Adrenal gland (tissue), 12 donors: ENCODE results near the gene KRTAP19-1. TPM values are rescaled to one million over a fixed set of nuclear protein-coding genes. Genes with fewer than 3 reads are reported as not detected.

Source experiments
- DNase-seq, 7 donors: peaks; one replicate each; pipeline ENCODE4 v3.0.0-alpha.2; 2019 to 2020
- H3K27ac ChIP-seq, 5 donors: fragments of 200-600 bp; sonication (generic) in 4 of 5; 1 replicate in 3 of 5; 2 replicates in 2 of 5; pipeline versions ENCODE4 v1.5.1 to v1.8.0; 2016 to 2020; ENCODE audit warnings: mild to moderate bottlenecking in 1 of 5
- H3K27me3 ChIP-seq: fragments of 200-600 bp; 2 replicates; pipeline ENCODE4 v1.8.0; 2021
- H3K36me3 ChIP-seq, 2 donors: fragments of 200-600 bp; replicated peaks in 1 of 2; 1 replicate in 1 of 2; 2 replicates in 1 of 2; pipeline versions ENCODE4 v1.5.1 to v1.8.0; 2018 to 2022
- H3K4me1 ChIP-seq, 2 donors: fragments of 200-600 bp; replicated peaks in 1 of 2; 1 replicate in 1 of 2; 2 replicates in 1 of 2; pipeline versions ENCODE4 v1.5.1 to v1.8.0; 2018 to 2021
- H3K4me3 ChIP-seq, 4 donors: fragments of 200-600 bp; sonication (generic) in 3 of 4; one replicate each; pipeline ENCODE4 v1.5.1; 2016 to 2018
- H3K9me3 ChIP-seq, 3 donors: fragments of 200-600 bp; sonication (generic) in 1 of 3; replicated peaks in 1 of 3; 1 replicate in 2 of 3; 2 replicates in 1 of 3; pipeline versions ENCODE4 v1.5.1 to v1.8.0; 2016 to 2021
- CTCF ChIP-seq, 6 experiments: fragments of 450-650 bp in 4 of 6; fragments of 200-600 bp in 2 of 6; sonication (generic) in 1 of 6; IDR thresholded peaks; 1 replicate in 5 of 6; 2 replicates in 1 of 6; pipeline versions ENCODE4 v1.5.1 to v1.8.0; 2016 to 2021; ENCODE audit warnings: antibody characterized with exemption in 6 of 6, mild to moderate bottlenecking in 2 of 6, moderate library complexity in 1 of 6
- POLR2A ChIP-seq, 2 donors: fragments of 450-650 bp; IDR thresholded peaks; one replicate each; pipeline ENCODE4 v1.6.1; 2017; ENCODE audit warnings: antibody characterized with exemption in 2 of 2, mild to moderate bottlenecking in 2 of 2, moderate library complexity in 1 of 2
- WGBS, 4 donors: extraction: QIAGEN DNeasy Blood & Tissue Kit in 2 of 4; methylation state at CpG; one replicate each; pipeline versions ENCODE4 v1.1.5 to v1.1.7; 2013 to 2017; 5-methylcytosine and 5-hydroxymethylcytosine counted together
- intact Hi-C, 2 donors: fragments of 100-400 bp; cut with DNase I; formaldehyde crosslinking; loops; one replicate each; pipeline versions ENCODE4 v1.14.1 to v1.15.0; 2022 to 2023
- polyA plus RNA-seq, 3 donors: library from polyadenylated mRNA; stranded (reverse); fragments of 200-250 nt in 2 of 3; fragments of 350-450 nt in 1 of 3; fragmentation: Illumina TruSeq in 1 of 3; extraction: RNeasy Lipid Tissue Mini Kit (QIAGEN cat#74804) in 1 of 3; gene quantifications; one replicate each; pipeline ENCODE4 v1.2.3, GENCODE V29; 2013 to 2014
- small RNA-seq, 2 donors: library from RNA; depleted of rRNA; stranded (forward); fragments of <200 nt; gene quantifications; one replicate each; pipeline ENCODE3, GENCODE V24; 2016
- total RNA-seq, 9 donors: library from RNA; depleted of rRNA in 4 of 9; stranded (reverse); fragments of >200 nt in 4 of 9; fragments of 120-200 nt in 1 of 9; fragmentation: NEBNext Ultra II Directional in 1 of 9; extraction: Animal tissue kit (Norgen Biotek cat#: 25700) in 1 of 9; gene quantifications; one replicate each; pipeline versions ENCODE4 v1.1.0 to v1.2.4, GENCODE V29; 2013 to 2023
- donor health status: healthy with polysubstance abuse.
- donor health status: Bipolar disorder and iron deficiency.
- donor health status: DM: yes; HTN: yes; CAD: no.
- donor health status: DM: no; HTN: no; CAD: no.
- donor health status: DM: no; HTN: no; CAD: no.
- donor health status: DM: yes; HTN: yes; CAD: no.

KRTAP19-1 gene
- total and polyA plus RNA-seq, 12 donors: not detected

- Histone ChIP-seq H3K27me3 (no peaks in the 10 kb centered on the region), H3K27ac (no peak within 1 kb of the TSS), H3K4me3 (no peak within 1 kb of the TSS), H3K36me3 (no peaks in the 10 kb centered on the region), H3K4me1 (no peaks in the 10 kb centered on the region), H3K9me3 (no peaks in the 10 kb centered on the region)
- intact Hi-C loops: no loop called here
- TF ChIP-seq CTCF (IDR thresholded peaks at IDR 0.05): no peak
- TF ChIP-seq POLR2A (IDR thresholded peaks at IDR 0.05): no peak
- no peak for DNase-seq
- 86 to 95% (median 89%) methylated on average over 5 of the region's 5 CpGs for WGBS, 4 donors
Measured at GRCh38 chr21:30439975-30440374, 40.2 kb downstream of the KRTAP19-1 start, which contains the start of gene KRTAP15-1. KRTAP15-1 (plus strand) TSS chr21:30440275; CDS start chr21:30440328, 53 bp downstream.

- no peak overlapping the region for H3K4me3 ChIP-seq
- H3K4me1 ChIP-seq: no peaks in the 10 kb centered on the region
- intact Hi-C loops: no loop called here
- H3K27ac ChIP-seq: no peak overlapping the region
- TF ChIP-seq POLR2A (IDR thresholded peaks at IDR 0.05) (no peak), CTCF (IDR thresholded peaks at IDR 0.05) (no peak)
- DNase-seq: no peak
- no peaks in the 10 kb centered on the region for H3K27me3 ChIP-seq
- no peaks in the 10 kb centered on the region for H3K36me3 ChIP-seq
- H3K9me3 ChIP-seq: no peaks in the 10 kb centered on the region
- 55 to 67% (median 62%) methylated on average over 3 of the region's 3 CpGs for WGBS, 4 donors
Measured at GRCh38 chr21:30437010-30437565, 43.1 kb downstream of the KRTAP19-1 start.

DNA sequence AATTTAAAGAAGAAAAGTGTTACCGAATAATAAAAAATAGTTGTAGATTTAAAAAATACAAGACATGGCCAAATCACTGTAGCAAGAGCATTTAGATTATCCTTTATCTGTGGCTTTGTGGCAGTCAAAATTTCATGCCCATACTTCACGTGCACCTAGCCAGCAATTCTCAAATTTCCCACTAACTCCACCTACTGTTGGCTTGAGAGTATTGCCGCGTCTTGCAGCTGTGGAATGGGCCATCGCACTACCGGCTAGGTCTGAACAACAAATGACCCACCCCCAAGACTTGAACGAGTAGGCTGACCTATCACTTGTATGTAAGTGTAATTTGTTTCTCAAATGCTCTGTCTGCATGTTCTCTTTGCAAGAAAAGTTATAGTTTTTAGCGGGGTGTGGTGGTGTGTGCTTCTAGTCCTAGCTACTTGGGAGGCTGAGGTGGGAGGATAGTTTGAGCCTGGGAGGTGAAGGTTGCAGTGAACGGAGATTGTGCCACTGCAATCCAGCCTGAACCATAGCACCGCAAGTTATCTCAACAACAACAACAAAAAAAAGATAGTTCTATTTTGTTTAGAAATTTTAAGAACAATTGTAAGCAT is 46.0 kb downstream of the KRTAP19-1 start:
- no peaks in the 10 kb centered on the region for H3K4me1 ChIP-seq
- H3K27ac ChIP-seq: no peak overlapping the region
- DNase-seq: peak in 2 of 7 donors; percentile 8 to 23
- TF ChIP-seq CTCF (IDR thresholded peaks at IDR 0.05) (peak in 4 of 6 experiments; percentile 23 to 46 (median 40)), POLR2A (IDR thresholded peaks at IDR 0.05) (no peak)
- H3K9me3 ChIP-seq: no peaks in the 10 kb centered on the region
- no peaks in the 10 kb centered on the region for H3K36me3 ChIP-seq
- 32 to 36% (median 34%) methylated on average over 10 of the region's 10 CpGs for WGBS, 4 donors
- H3K4me3 ChIP-seq: no peak overlapping the region
- intact Hi-C loops: no loop called here
- H3K27me3 ChIP-seq: no peaks in the 10 kb centered on the region

DNA sequence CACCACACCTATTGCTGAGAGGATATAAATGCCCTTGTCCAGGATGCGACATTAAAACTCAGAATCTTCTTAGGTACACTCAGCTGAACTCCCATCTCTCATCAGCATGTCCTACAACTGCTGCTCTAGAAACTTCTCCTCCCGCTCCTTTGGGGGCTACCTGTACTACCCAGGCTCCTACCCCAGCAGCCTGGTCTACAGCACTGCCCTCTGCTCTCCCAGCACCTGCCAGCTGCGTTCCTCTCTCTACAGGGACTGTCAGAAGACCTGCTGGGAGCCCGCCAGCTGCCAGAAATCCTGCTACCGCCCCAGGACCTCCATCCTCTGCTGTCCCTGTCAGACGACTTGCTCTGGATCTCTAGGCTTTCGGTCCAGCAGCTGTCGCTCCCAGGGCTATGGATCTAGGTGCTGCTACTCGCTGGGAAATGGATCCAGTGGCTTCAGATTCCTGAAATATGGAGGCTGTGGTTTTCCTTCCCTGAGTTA is 50.0 kb downstream of the KRTAP19-1 start, which contains the start of gene KRTAP13-4:
Gene KRTAP13-4 (plus strand): TSS at position 51 of the 486 bp plus-strand sequence. CDS start 56 bp downstream, at position 107.
- Histone ChIP-seq H3K36me3 (no peaks in the 10 kb centered on the region), H3K9me3 (no peaks in the 10 kb centered on the region), H3K4me1 (no peaks in the 10 kb centered on the region), H3K4me3 (no peak within 1 kb of the TSS), H3K27me3 (no peaks in the 10 kb centered on the region), H3K27ac (no peak within 1 kb of the TSS)
- intact Hi-C loops: no loop called here
- 67 to 89% (median 78%) methylated on average over 8 to 9 of the region's 9 CpGs for WGBS, 4 donors
- TF ChIP-seq POLR2A (IDR thresholded peaks at IDR 0.05) (no peak), CTCF (IDR thresholded peaks at IDR 0.05) (no peak)
- DNase-seq: no peak

Small RNA genes lying within 50 kb of the gene (small RNA-seq; reads per million reads assigned to genes)
- gene AP000567.1: 0 reads per million in 2 donors
- gene KRTAP19-10P: 0 reads per million in 2 donors
- gene KRTAP19-9P: 0 reads per million in 2 donors

Other genes with a start within 250 kb of the KRTAP19-1 start
- not detected for gene KRTAP24-1, start 197.4 kb downstream of the KRTAP19-1 start, total RNA-seq
- not detected for gene KRTAP24-1, start 197.4 kb downstream of the KRTAP19-1 start, polyA plus RNA-seq
- not detected for gene KRTAP25-1, start 190.9 kb downstream of the KRTAP19-1 start, total RNA-seq
- gene KRTAP25-1, start 190.9 kb downstream of the KRTAP19-1 start, polyA plus RNA-seq: not detected
- gene KRTAP26-1, start 160.1 kb downstream of the KRTAP19-1 start, total RNA-seq: not detected
- not detected for gene KRTAP26-1, start 160.1 kb downstream of the KRTAP19-1 start, polyA plus RNA-seq
- gene KRTAP27-1, start 142.7 kb downstream of the KRTAP19-1 start, total RNA-seq: not detected
- gene KRTAP27-1, start 142.7 kb downstream of the KRTAP19-1 start, polyA plus RNA-seq: not detected
- not detected for gene KRTAP23-1, start 131.8 kb downstream of the KRTAP19-1 start, total RNA-seq
- not detected for gene KRTAP23-1, start 131.8 kb downstream of the KRTAP19-1 start, polyA plus RNA-seq
- gene KRTAP13-2, start 108.1 kb downstream of the KRTAP19-1 start, total RNA-seq: under 1 TPM in 1 of 9 donors, not detected in 8; 0.41 TPM
- not detected for gene KRTAP13-2, start 108.1 kb downstream of the KRTAP19-1 start, polyA plus RNA-seq
- gene KRTAP13-1, start 84.3 kb downstream of the KRTAP19-1 start, total RNA-seq: not detected
- gene KRTAP13-1, start 84.3 kb downstream of the KRTAP19-1 start, polyA plus RNA-seq: not detected
- gene KRTAP13-3, start 54.4 kb downstream of the KRTAP19-1 start, total RNA-seq: not detected
- not detected for gene KRTAP13-3, start 54.4 kb downstream of the KRTAP19-1 start, polyA plus RNA-seq
- gene KRTAP13-4, start 50.1 kb downstream of the KRTAP19-1 start, total RNA-seq: not detected
- gene KRTAP13-4, start 50.1 kb downstream of the KRTAP19-1 start, polyA plus RNA-seq: not detected
- gene KRTAP15-1, start 40.1 kb downstream of the KRTAP19-1 start, total RNA-seq: not detected
- not detected for gene KRTAP15-1, start 40.1 kb downstream of the KRTAP19-1 start, polyA plus RNA-seq
- not detected for gene KRTAP19-2, start 7.1 kb upstream of the KRTAP19-1 start, total RNA-seq
- gene KRTAP19-2, start 7.1 kb upstream of the KRTAP19-1 start, polyA plus RNA-seq: not detected
- gene KRTAP19-3, start 11.6 kb upstream of the KRTAP19-1 start, total RNA-seq: not detected
- not detected for gene KRTAP19-3, start 11.6 kb upstream of the KRTAP19-1 start, polyA plus RNA-seq
- gene KRTAP19-4, start 16.8 kb upstream of the KRTAP19-1 start, total RNA-seq: not detected
- not detected for gene KRTAP19-4, start 16.8 kb upstream of the KRTAP19-1 start, polyA plus RNA-seq
- not detected for gene KRTAP19-5, start 21.8 kb upstream of the KRTAP19-1 start, total RNA-seq
- gene KRTAP19-5, start 21.8 kb upstream of the KRTAP19-1 start, polyA plus RNA-seq: not detected
- not detected for gene KRTAP19-6, start 61.5 kb upstream of the KRTAP19-1 start, total RNA-seq
- gene KRTAP19-6, start 61.5 kb upstream of the KRTAP19-1 start, polyA plus RNA-seq: not detected
- not detected for gene KRTAP19-7, start 80.9 kb upstream of the KRTAP19-1 start, total RNA-seq
- gene KRTAP19-7, start 80.9 kb upstream of the KRTAP19-1 start, polyA plus RNA-seq: not detected
- gene KRTAP22-2, start 110.0 kb upstream of the KRTAP19-1 start, total RNA-seq: not detected
- not detected for gene KRTAP22-2, start 110.0 kb upstream of the KRTAP19-1 start, polyA plus RNA-seq
- gene KRTAP6-3, start 112.1 kb upstream of the KRTAP19-1 start, total RNA-seq: not detected
- gene KRTAP6-3, start 112.1 kb upstream of the KRTAP19-1 start, polyA plus RNA-seq: not detected
- not detected for gene KRTAP6-2, start 118.5 kb upstream of the KRTAP19-1 start, total RNA-seq
- not detected for gene KRTAP6-2, start 118.5 kb upstream of the KRTAP19-1 start, polyA plus RNA-seq
- not detected for gene KRTAP22-1, start 120.7 kb upstream of the KRTAP19-1 start, total RNA-seq
- gene KRTAP22-1, start 120.7 kb upstream of the KRTAP19-1 start, polyA plus RNA-seq: not detected
- gene KRTAP6-1, start 133.6 kb upstream of the KRTAP19-1 start, total RNA-seq: not detected
- not detected for gene KRTAP6-1, start 133.6 kb upstream of the KRTAP19-1 start, polyA plus RNA-seq
- gene KRTAP20-1, start 136.1 kb upstream of the KRTAP19-1 start, total RNA-seq: not detected
- gene KRTAP20-1, start 136.1 kb upstream of the KRTAP19-1 start, polyA plus RNA-seq: not detected
- gene KRTAP20-4, start 140.3 kb upstream of the KRTAP19-1 start, total RNA-seq: not detected
- gene KRTAP20-4, start 140.3 kb upstream of the KRTAP19-1 start, polyA plus RNA-seq: not detected
- gene KRTAP20-2, start 154.8 kb upstream of the KRTAP19-1 start, total RNA-seq: not detected
- not detected for gene KRTAP20-2, start 154.8 kb upstream of the KRTAP19-1 start, polyA plus RNA-seq
- not detected for gene KRTAP20-3, start 162.5 kb upstream of the KRTAP19-1 start, total RNA-seq
- gene KRTAP20-3, start 162.5 kb upstream of the KRTAP19-1 start, polyA plus RNA-seq: not detected
- not detected for gene KRTAP21-3, start 238.4 kb upstream of the KRTAP19-1 start, total RNA-seq
- gene KRTAP21-3, start 238.4 kb upstream of the KRTAP19-1 start, polyA plus RNA-seq: not detected